HG03039 (cell line): ENCODE measurements around the gene C10orf71.

Source experiments
- ATAC-seq: cut with Tn5 transposase; IDR thresholded peaks from one replicate; pipeline ENCODE4 v1.9.1; 2021; ENCODE audit warnings: mild to moderate bottlenecking, moderate library complexity; ENCODE audit not compliant: unreplicated experiment

The C10orf71 gene

DNA sequence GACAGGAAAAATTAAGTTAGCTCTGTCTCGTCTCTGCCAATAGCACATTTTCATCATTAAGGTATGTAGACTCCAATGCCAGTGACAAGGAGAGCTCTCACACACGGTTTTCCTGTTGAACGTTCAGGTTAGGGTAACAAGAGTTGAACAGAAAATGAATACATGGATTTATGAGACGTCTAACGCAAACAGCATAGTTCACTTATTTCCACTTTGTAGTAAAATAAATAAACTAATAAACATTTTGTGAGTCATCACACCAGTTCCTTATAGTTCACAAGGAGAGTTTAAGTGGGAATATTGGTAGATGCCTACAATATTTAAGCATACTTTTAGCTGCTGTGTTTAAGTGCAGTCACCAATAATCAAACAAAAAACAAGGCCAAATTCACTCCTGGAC lies 75.8 kb downstream of the C10orf71 start:
- no peak for ATAC-seq

DNA sequence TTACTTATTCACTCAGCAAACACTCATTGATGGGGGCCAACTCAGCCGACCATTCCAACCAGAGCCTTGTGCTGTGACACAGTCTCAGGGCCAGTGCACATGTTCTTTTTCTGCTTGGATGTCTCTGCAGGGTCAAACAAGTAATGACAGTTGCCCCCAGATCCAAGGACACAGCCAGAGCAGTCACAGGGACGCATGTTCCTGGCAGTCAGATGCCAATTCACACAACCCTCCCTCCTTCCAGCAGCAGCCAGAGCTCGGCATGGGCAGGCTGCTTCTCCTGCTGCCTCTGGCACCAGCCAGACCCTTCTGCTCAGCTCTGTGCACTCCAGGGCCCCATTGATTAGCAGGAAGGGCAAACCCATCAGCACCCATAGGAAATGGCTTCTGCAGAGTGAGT lies 76.6 kb downstream of the C10orf71 start:
- ATAC-seq, result no peak
